MM.1S (cell line): Measurements from ENCODE around the gene ARHGAP26.
A peak's percentile ranks its signal among the peaks of the same experiment; 100 is the strongest.

ENCODE experiments used
- DNase-seq: peaks from one replicate; pipeline ENCODE4 v3.0.0-alpha.2; 2015
- H2AFZ ChIP-seq: fragments of 300-600 bp; sonication (generic); 2 replicates; pipeline ENCODE4 v1.6.0; 2016; ENCODE audit warnings: antibody characterized with exemption, low read length
- H3F3A ChIP-seq: fragments of 300-600 bp; sonication (generic); 2 replicates; pipeline ENCODE4 v1.6.1; 2016; ENCODE audit warnings: mild to moderate bottlenecking, antibody characterized with exemption, low read length, moderate library complexity, mixed read lengths; ENCODE audit not compliant: insufficient read depth
- H3K27ac ChIP-seq: fragments of 300-600 bp; sonication (generic); 2 replicates; pipeline ENCODE4 v1.5.1; 2016; ENCODE audit warnings: mild to moderate bottlenecking, low read length
- H3K27me3 ChIP-seq: fragments of 300-600 bp; sonication (generic); replicated peaks from 2 replicates; pipeline ENCODE4 v1.6.0; 2016; ENCODE audit warnings: low read length; ENCODE audit not compliant: insufficient read depth
- H3K36me3 ChIP-seq: fragments of 300-600 bp; sonication (generic); replicated peaks from 2 replicates; pipeline ENCODE4 v1.6.1; 2016; ENCODE audit warnings: mild to moderate bottlenecking, low read length, mixed read lengths; ENCODE audit not compliant: insufficient read depth
- H3K4me1 ChIP-seq: fragments of 300-600 bp; sonication (generic); 2 replicates; pipeline ENCODE4 v1.6.1; 2016; ENCODE audit warnings: low read length, mixed read lengths
- H3K4me2 ChIP-seq: fragments of 300-600 bp; sonication (generic); 2 replicates; pipeline ENCODE4 v1.6.0; 2016; ENCODE audit warnings: low read depth, low read length
- H3K4me3 ChIP-seq: fragments of 300-600 bp; sonication (generic); 2 replicates; pipeline ENCODE4 v1.5.1; 2016; ENCODE audit warnings: low read length, mixed read lengths
- H3K79me2 ChIP-seq: fragments of 300-600 bp; sonication (generic); 2 replicates; pipeline ENCODE4 v1.6.1; 2016; ENCODE audit warnings: mixed run types, low read length, mixed read lengths
- H3K9ac ChIP-seq: fragments of 300-600 bp; sonication (generic); 2 replicates; pipeline ENCODE4 v1.6.1; 2016; ENCODE audit warnings: low read length, mixed read lengths
- H3K9me2 ChIP-seq: fragments of 300-600 bp; sonication (generic); replicated peaks from 2 replicates; pipeline ENCODE4 v1.6.1; 2016; ENCODE audit warnings: mild to moderate bottlenecking, low read length, mixed read lengths; ENCODE audit not compliant: insufficient read depth
- H3K9me3 ChIP-seq: fragments of 300-600 bp; sonication (generic); replicated peaks from 2 replicates; pipeline ENCODE4 v1.6.1; 2016; ENCODE audit warnings: mild to moderate bottlenecking, low read length, mixed read lengths; ENCODE audit not compliant: insufficient read depth
- H4K20me1 ChIP-seq: fragments of 300-600 bp; sonication (generic); 2 replicates; pipeline ENCODE4 v1.6.1; 2016; ENCODE audit warnings: mild to moderate bottlenecking, low read length, moderate library complexity, mixed read lengths; ENCODE audit not compliant: insufficient read depth
- EZH2 ChIP-seq: fragments of 300-600 bp; sonication (generic); optimal IDR thresholded peaks from 2 replicates; pipeline ENCODE3; 2017; ENCODE audit warnings: low read depth, mild to moderate bottlenecking, antibody characterized with exemption, low read length, mixed read lengths
- EZH2phosphoT487 ChIP-seq: fragments of 300-600 bp; sonication (generic); IDR thresholded peaks from 2 replicates; pipeline ENCODE4 v1.6.1; 2018; ENCODE audit warnings: antibody characterized with exemption, low read length
- TF ChIP-seq, protein P1 (sequence below): fragments of 300-600 bp; sonication (generic); IDR thresholded peaks from 2 replicates; pipeline ENCODE4 v1.5.1; 2016; ENCODE audit warnings: antibody characterized with exemption, low read length, mixed read lengths

ARHGAP26 gene

DNA sequence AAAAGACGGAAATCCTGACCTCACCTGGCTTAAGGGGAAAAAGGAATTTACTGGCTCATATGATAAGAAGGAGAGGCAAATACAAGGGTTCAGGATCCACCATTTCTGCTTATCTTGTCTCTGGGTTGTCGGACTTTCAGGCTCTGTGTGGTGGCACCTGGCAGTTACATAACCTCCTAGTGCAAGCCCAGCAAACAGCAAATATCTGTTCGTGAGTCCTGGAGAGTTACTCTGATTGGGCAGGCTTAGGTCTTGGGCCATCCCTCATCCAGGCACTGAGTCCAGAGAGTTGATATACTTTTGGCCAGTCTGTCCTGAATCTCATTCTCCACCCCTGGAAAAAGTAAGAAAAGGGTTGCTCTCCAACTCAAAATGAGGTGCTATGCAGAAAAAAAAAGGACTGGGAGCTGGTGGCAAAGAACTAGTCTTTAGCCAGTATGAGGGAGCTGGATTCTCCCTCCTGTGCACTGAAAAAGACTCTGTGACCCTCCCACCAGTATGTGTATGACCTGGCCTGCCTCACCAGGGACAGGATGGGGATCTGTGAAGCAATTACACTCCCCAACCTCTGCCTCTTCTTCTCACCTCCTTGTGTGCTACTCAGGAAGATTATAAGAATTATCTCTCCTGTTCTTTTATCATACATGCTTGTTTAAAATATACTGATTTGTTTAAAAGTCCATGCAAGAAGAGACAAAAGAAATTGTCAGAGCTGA, 282.9 kb downstream of the ARHGAP26 start:
- Histone ChIP-seq H3K27me3 (no peaks in the 10 kb centered on the region), H3K4me2 (peak overlapping the region; percentile 3; the same call in 1 of the 2 replicates), H3K4me3 (no peak overlapping the region), H3K9me3 (no peaks in the 10 kb centered on the region), H3F3A (peaks cover 34% of the 10 kb centered on the region), H3K4me1 (peaks cover 67% of the 10 kb centered on the region), H4K20me1 (no peaks in the 10 kb centered on the region), H3K9me2 (no peaks in the 10 kb centered on the region), H3K9ac (no peak overlapping the region), H3K79me2 (no peaks in the 10 kb centered on the region), H2AFZ (no peak overlapping the region), H3K27ac (peak overlapping the region; percentile 87; the same call in 1 of the 2 replicates), H3K36me3 (no peaks in the 10 kb centered on the region)
- no peak for TF ChIP-seq EZH2phosphoT487
- no peak for TF ChIP-seq EZH2
- TF ChIP-seq, protein P1, sequence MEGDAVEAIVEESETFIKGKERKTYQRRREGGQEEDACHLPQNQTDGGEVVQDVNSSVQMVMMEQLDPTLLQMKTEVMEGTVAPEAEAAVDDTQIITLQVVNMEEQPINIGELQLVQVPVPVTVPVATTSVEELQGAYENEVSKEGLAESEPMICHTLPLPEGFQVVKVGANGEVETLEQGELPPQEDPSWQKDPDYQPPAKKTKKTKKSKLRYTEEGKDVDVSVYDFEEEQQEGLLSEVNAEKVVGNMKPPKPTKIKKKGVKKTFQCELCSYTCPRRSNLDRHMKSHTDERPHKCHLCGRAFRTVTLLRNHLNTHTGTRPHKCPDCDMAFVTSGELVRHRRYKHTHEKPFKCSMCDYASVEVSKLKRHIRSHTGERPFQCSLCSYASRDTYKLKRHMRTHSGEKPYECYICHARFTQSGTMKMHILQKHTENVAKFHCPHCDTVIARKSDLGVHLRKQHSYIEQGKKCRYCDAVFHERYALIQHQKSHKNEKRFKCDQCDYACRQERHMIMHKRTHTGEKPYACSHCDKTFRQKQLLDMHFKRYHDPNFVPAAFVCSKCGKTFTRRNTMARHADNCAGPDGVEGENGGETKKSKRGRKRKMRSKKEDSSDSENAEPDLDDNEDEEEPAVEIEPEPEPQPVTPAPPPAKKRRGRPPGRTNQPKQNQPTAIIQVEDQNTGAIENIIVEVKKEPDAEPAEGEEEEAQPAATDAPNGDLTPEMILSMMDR = no peak
- DNase-seq = peak; percentile 48

DNA sequence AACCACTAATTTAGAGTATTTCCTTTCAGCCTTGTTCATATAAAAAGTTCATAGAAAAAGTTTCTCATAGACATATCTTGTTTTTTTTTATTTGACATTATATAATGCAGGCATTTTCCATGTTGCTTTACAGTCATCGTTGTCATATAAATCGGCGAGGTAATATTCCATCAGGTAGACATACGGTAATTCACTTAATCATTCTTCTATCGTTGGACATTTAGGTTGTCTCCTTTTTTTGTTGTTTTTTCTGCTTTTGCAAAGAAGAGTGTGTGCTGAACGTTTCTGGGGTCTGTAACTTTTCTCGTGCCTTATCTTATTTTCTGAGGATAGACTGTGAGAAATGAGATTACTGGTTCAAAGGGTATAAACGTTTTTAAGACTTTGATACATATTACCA, 283.6 kb downstream of the ARHGAP26 start:
- H3K9me2 ChIP-seq = no peaks in the 10 kb centered on the region
- H2AFZ ChIP-seq = no peak overlapping the region
- peaks cover 73% of the 10 kb centered on the region for H3K4me1 ChIP-seq
- H4K20me1 ChIP-seq = no peaks in the 10 kb centered on the region
- H3K27me3 ChIP-seq = no peaks in the 10 kb centered on the region
- no peaks in the 10 kb centered on the region for H3K36me3 ChIP-seq
- H3K4me2 ChIP-seq = peak overlapping the region; percentile 82
- DNase-seq = no peak
- H3K9me3 ChIP-seq = no peaks in the 10 kb centered on the region
- H3K9ac ChIP-seq = peak overlapping the region; percentile 33; the same call in 1 of the 2 replicates
- TF ChIP-seq EZH2 = no peak
- TF ChIP-seq, protein P1 = no peak
- TF ChIP-seq EZH2phosphoT487 = no peak
- peaks cover 34% of the 10 kb centered on the region for H3F3A ChIP-seq
- H3K27ac ChIP-seq = peak overlapping the region; percentile 87
- no peak overlapping the region for H3K4me3 ChIP-seq
- no peaks in the 10 kb centered on the region for H3K79me2 ChIP-seq

DNA sequence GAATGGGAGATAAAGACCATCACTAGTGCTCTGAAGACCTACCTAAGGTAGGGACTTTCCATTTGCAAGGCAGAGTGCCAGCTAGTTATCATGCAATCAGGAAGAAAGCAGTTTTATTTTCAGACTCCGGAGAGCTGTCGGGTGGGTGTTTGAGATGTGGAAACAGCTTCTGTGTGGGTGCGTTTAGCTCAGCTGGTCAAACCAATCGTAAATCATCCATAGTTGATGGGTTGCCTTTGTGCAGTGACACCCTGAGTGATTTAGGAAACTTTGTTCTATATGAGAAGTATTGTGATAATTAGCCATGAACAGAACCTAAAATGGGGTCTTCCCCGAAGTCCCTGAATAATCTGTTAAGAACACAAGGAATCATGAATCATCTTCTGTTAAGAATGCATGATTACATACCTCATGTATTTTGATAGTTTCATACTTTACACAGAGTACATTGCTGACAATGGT, 284.3 kb downstream of the ARHGAP26 start:
- no peaks in the 10 kb centered on the region for H3K9me2 ChIP-seq
- H3F3A ChIP-seq = peaks cover 34% of the 10 kb centered on the region
- H3K4me1 ChIP-seq = peaks cover 76% of the 10 kb centered on the region
- no peaks in the 10 kb centered on the region for H3K9me3 ChIP-seq
- H3K27ac ChIP-seq = peak overlapping the region; percentile 87
- H4K20me1 ChIP-seq = no peaks in the 10 kb centered on the region
- H2AFZ ChIP-seq = peak overlapping the region; percentile 13
- H3K4me2 ChIP-seq = peak overlapping the region; percentile 82
- DNase-seq = peak; percentile 74
- TF ChIP-seq EZH2phosphoT487 (no peak), EZH2 (no peak)
- TF ChIP-seq, protein P1 = no peak
- H3K36me3 ChIP-seq = no peaks in the 10 kb centered on the region
- H3K79me2 ChIP-seq = no peaks in the 10 kb centered on the region
- H3K4me3 ChIP-seq = peak overlapping the region; percentile 23
- H3K9ac ChIP-seq = peak overlapping the region; percentile 33
- no peaks in the 10 kb centered on the region for H3K27me3 ChIP-seq
